NCI-H2029 (cell line): ENCODE results near the gene CNDP1.
"Not testable (repeated sequence)": the region's sequence is repeated elsewhere in the genome, so short reads cannot be mapped to it uniquely, and the experiment has no call there.

ENCODE experiments used
- DNase-seq: peaks from one replicate; lab custom pipeline; 2025; lab: John Stamatoyannopoulos, UW

Gene CNDP1

GRCh38 chr18:74520096-74520833 is 14.0 kb upstream of the CNDP1 start:
- DNase-seq: no peak

GRCh38 chr18:74521068-74521725 is 13.1 kb upstream of the CNDP1 start:
- no peak for DNase-seq

GRCh38 chr18:74522635-74523548 is 11.4 kb upstream of the CNDP1 start:
- DNase-seq: no peak

- peak; percentile 42 for DNase-seq
These were observed 10.2 kb upstream of the CNDP1 start for GRCh38 chr18:74524097-74524496.

GRCh38 chr18:74524915-74525314 is 9.4 kb upstream of the CNDP1 start:
- DNase-seq: not testable (repeated sequence)

GRCh38 chr18:74525741-74526140 is 8.6 kb upstream of the CNDP1 start:
- DNase-seq: no peak

GRCh38 chr18:74526488-74526887 is 7.8 kb upstream of the CNDP1 start:
- no peak for DNase-seq

GRCh38 chr18:74528478-74528877 is 5.8 kb upstream of the CNDP1 start:
- DNase-seq: no peak

GRCh38 chr18:74528913-74529312 is 5.4 kb upstream of the CNDP1 start:
- no peak for DNase-seq

GRCh38 chr18:74529378-74529777 is 4.9 kb upstream of the CNDP1 start:
- no peak for DNase-seq

GRCh38 chr18:74529811-74530583 is 4.3 kb upstream of the CNDP1 start:
- DNase-seq: no peak

GRCh38 chr18:74530584-74530862 is 3.8 kb upstream of the CNDP1 start:
- no peak for DNase-seq

GRCh38 chr18:74531043-74531442 is 3.3 kb upstream of the CNDP1 start:
- no peak for DNase-seq

GRCh38 chr18:74532511-74533025 is 1.7 kb upstream of the CNDP1 start:
- DNase-seq: no peak

GRCh38 chr18:74533666-74534065 is 634 bp upstream of the CNDP1 start:
- DNase-seq: no peak

- DNase-seq: no peak
These were observed 815 bp downstream of the CNDP1 start for GRCh38 chr18:74534981-74535649.

- no peak for DNase-seq
These were observed 5.0 kb downstream of the CNDP1 start for GRCh38 chr18:74539289-74539688.

- DNase-seq: no peak
These were observed 6.5 kb downstream of the CNDP1 start for GRCh38 chr18:74540652-74541421.

- DNase-seq: no peak
These were observed 7.6 kb downstream of the CNDP1 start for GRCh38 chr18:74541703-74542555.

GRCh38 chr18:74544898-74545297 is 10.6 kb downstream of the CNDP1 start:
- DNase-seq: no peak
